ENCODE measurements around the gene TTC27. TPM values are rescaled to one million over a fixed set of nuclear protein-coding genes. Genes with fewer than 3 reads are reported as not detected.

Gene TTC27
- total RNA-seq (10 to 100 TPM in 2 of 4 donors, 1 to 10 TPM in 2; 6.5 to 10.3 (median 8.7) TPM), polyA plus RNA-seq (5.0 TPM)
- long read RNA-seq, donor 1, transcript TTC27-201 (20 exons, 2,876 nt) = major isoform, 5 of 12 reads
- long read RNA-seq, donor 1, partial matches to known transcripts = 4 of 12 reads
- long read RNA-seq, donor 1, other reads (novel, unspliced or antisense) = 3 of 12 reads
- long read RNA-seq, donor 2, partial matches to known transcripts = 3 of 10 reads
- long read RNA-seq, donor 2, other reads (novel, unspliced or antisense) = 3 of 10 reads
- long read RNA-seq, donor 3, transcript TTC27-201 (20 exons, 2,876 nt) = major isoform, 28 of 52 reads
- long read RNA-seq, donor 3, partial matches to known transcripts = 6 of 52 reads
- long read RNA-seq, donor 3, other reads (novel, unspliced or antisense) = 18 of 52 reads
- long read RNA-seq, donor 4, transcript TTC27-201 (20 exons, 2,876 nt) = major isoform, 5 of 6 reads
- long read RNA-seq, donor 4, partial matches to known transcripts = 0 of 6 reads
- long read RNA-seq, donor 4, other reads (novel, unspliced or antisense) = 1 of 6 reads

DNA sequence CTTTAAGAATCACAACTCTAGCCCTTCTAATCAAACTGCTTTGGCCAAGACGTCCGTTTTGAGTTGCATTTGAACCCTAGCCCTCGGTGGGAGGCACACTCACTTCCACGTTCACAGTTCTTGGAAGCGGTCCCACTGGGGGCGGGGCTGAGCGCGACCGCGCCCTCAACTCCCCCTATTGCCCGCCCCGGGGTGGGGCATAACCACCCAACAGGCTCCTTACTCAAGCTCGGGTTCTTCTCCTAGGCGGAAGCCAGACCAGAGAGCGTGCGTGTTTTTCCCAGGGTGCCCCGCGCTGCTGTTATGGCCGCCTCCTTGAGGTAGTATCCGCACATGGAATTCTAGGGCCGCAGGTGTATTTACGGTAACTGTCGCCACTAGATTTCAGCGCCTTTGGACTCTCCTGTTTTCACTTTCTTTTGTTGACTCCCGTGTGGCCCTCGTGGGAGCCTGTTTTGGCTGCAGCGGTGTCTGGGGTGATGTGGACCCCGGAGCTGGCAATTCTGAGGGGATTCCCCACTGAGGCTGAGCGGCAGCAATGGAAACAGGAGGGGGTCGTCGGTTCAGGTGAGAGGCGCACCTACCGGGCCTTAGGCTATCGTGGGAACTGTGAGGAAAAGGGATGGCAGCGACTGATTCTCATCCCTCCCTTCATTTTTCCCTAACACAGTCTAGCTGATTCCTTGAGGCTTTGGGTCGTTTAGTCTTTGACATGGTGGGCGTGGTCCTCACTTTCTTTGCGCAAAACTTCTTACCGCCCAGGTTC, at the start of gene TTC27:
Gene TTC27 (plus strand): TSS at position 237 of the 766 bp plus-strand sequence. CDS start 243 bp downstream, at position 480.
- peak within 1 kb of the TSS; percentile 79 for H3K27ac ChIP-seq (ENCODE audit: low read length)
- no peaks in the 10 kb centered on the region for H3K4me1 ChIP-seq (ENCODE audit: control insufficient read depth, insufficient read depth, low read length)
- no peaks in the 10 kb centered on the region for H3K27me3 ChIP-seq (ENCODE audit: control insufficient read depth, insufficient read depth)
- H3K4me3 ChIP-seq (ENCODE audit: low read length) = peak within 1 kb of the TSS; percentile 94
- intact Hi-C loops (cut with DNase I) = no loop called here
- DNase-seq (peak; percentile 96 to 98 (median 98)), ATAC-seq (peak; percentile 99 to 100)
- H3K9me3 ChIP-seq (ENCODE audit: control insufficient read depth, low read length) = no peaks in the 10 kb centered on the region
- WGBS = under 1% methylated on average over 39 of the region's 39 CpGs

DNA sequence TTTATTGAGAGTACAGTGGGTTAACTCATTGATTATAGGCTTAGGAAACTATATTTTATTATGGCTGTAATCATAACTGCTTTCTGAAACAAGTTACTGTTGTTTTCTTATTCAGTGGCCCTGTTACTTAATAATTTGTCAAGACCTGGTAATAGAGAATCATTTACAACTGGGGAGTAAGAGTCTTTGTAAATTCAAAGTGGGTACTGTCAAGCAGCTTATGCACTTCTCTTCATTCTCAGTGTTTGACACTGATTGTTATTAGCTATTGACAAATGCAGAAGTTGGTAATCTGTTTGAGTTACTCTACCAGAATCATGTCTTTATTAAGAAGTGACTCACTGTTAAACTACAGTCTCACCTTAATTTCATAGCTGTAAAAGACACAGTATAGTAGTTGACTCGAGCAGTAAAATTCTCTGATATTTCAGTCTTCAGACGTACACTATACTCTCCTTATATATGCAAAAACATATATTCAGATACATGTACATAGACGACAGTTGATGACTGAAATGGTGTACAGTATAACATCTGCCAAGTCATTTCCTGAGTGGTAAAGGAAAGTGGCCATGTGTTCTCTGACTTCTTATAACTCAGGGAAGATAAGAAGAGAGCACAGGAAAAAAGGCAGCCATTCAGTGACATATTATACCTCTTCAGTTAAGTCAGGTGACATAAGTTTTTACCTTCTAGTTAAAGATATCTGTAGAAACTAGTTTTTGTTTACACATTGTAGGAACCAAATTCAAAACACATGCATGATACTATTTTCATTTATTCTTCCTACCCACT, 36.0 kb upstream of the TTC27 start:
- H3K4me3 ChIP-seq (ENCODE audit: low read length) = no peak overlapping the region
- no peak for ATAC-seq
- no peak overlapping the region for H3K27ac ChIP-seq (ENCODE audit: low read length)
- WGBS = 56% methylated on average over 3 of the region's 3 CpGs
- H3K4me1 ChIP-seq (ENCODE audit: control insufficient read depth, insufficient read depth, low read length) = no peaks in the 10 kb centered on the region
- DNase-seq = no peak
- no peaks in the 10 kb centered on the region for H3K27me3 ChIP-seq (ENCODE audit: control insufficient read depth, insufficient read depth)
- no peaks in the 10 kb centered on the region for H3K9me3 ChIP-seq (ENCODE audit: control insufficient read depth, low read length)
- intact Hi-C loops (cut with DNase I) = no loop called here

DNA sequence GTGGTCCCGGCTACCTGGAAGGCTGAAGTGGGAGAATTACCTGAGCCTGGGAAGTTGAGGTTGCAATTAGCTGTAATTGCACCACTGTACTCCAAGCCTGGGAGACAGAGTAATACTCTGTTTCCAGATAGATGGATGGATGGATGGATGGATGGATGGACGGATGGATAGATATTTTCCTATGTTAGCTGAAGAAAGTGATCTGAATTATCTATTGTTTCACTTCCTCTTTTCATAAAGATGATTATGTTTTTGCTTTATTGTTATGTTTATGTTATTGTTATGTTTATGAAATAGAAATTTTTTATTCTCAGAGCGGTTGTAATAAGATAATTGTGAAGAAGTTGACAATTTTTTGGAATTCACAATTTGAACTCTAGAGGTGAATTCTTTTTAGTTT, 33.3 kb upstream of the TTC27 start:
- ATAC-seq = no peak

DNA sequence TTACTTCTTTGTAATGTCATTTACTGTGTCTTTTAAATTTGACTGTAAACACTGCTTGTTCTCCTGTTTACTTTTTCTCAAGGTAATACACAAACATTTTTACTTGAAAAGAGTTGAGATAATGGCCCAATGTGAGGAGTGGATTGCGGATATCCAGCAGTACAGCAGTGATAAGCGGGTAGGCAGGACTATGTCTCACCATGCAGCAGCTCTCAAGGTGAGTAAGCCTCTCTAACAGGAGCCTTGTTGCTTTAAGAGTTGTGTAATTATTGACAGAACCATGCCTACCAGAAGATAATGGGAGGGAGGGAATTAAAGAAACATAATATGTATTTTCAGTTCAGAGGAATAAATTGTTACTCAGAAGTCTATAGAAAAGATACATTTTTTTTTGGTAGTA, 16.5 kb upstream of the TTC27 start:
- 95% methylated on average over 2 of the region's 2 CpGs for WGBS
- Histone ChIP-seq H3K4me1 (ENCODE audit: control insufficient read depth, insufficient read depth, low read length) (no peaks in the 10 kb centered on the region), H3K27ac (ENCODE audit: low read length) (no peak overlapping the region), H3K9me3 (ENCODE audit: control insufficient read depth, low read length) (no peaks in the 10 kb centered on the region), H3K27me3 (ENCODE audit: control insufficient read depth, insufficient read depth) (no peaks in the 10 kb centered on the region), H3K4me3 (ENCODE audit: low read length) (no peak overlapping the region)
- intact Hi-C loops (cut with DNase I) = no loop called here
- ATAC-seq = no peak
- no peak for DNase-seq

More for the DNA sequence above, 33.3 kb upstream of the TTC27 start:
- 92% methylated on average over 3 of the region's 3 CpGs for WGBS
- intact Hi-C loops (cut with DNase I) = no loop called here
- H3K27me3 ChIP-seq (ENCODE audit: control insufficient read depth, insufficient read depth) = no peaks in the 10 kb centered on the region
- H3K4me1 ChIP-seq (ENCODE audit: control insufficient read depth, insufficient read depth, low read length) = no peaks in the 10 kb centered on the region
- no peaks in the 10 kb centered on the region for H3K9me3 ChIP-seq (ENCODE audit: control insufficient read depth, low read length)
- H3K27ac ChIP-seq (ENCODE audit: low read length) = no peak overlapping the region
- H3K4me3 ChIP-seq (ENCODE audit: low read length) = no peak overlapping the region
- no peak for DNase-seq

DNA sequence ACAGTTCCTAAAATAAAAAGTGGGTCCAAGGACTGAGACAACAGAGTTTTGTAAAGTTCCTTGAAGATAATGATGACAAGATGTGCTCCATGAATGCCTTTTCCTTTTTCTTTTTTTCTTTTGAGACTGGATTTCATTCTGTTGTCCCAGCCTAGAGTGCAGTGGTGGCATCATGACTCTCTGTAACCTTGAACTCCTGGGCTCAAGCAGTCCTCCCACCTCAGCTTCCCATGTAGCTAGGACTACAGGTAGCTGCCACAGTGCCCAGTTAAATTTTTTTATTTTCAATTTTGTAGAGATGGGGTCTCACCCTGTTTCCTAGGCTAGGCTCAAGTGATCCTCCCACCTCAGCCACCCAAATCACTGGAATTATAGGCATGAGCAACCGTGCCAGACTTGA, 16.1 kb upstream of the TTC27 start:
- Histone ChIP-seq H3K4me3 (ENCODE audit: low read length) (no peak overlapping the region), H3K27me3 (ENCODE audit: control insufficient read depth, insufficient read depth) (no peaks in the 10 kb centered on the region), H3K9me3 (ENCODE audit: control insufficient read depth, low read length) (no peaks in the 10 kb centered on the region), H3K4me1 (ENCODE audit: control insufficient read depth, insufficient read depth, low read length) (no peaks in the 10 kb centered on the region), H3K27ac (ENCODE audit: low read length) (no peak overlapping the region)
- 83% methylated on average over 1 of the region's 1 CpG for WGBS
- ATAC-seq = no peak
- DNase-seq = no peak
- intact Hi-C loops (cut with DNase I) = no loop called here

DNA sequence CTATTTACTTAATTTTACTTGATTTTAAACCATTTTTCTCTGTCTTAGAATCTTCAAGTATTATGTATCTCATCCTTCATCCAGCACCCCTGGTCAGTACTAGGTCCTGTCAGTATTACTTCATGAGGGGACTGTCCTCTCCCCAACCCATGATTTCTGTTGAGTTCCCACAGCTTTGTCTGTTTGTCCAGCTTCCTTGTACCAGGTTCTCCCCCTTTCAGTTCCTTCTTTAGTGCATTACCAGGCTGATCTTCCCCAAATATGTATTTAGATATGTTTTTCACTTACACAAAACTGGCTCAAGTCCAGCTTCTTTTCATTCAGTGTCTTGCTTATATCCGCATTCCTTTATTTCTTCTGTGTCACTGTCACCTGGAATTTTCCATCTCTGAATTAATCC, 13.8 kb upstream of the TTC27 start:
- intact Hi-C loops (cut with DNase I) = no loop called here
- ATAC-seq (no peak), DNase-seq (no peak)
- Histone ChIP-seq H3K27me3 (ENCODE audit: control insufficient read depth, insufficient read depth) (no peaks in the 10 kb centered on the region), H3K9me3 (ENCODE audit: control insufficient read depth, low read length) (no peaks in the 10 kb centered on the region), H3K4me3 (ENCODE audit: low read length) (no peak overlapping the region), H3K4me1 (ENCODE audit: control insufficient read depth, insufficient read depth, low read length) (no peaks in the 10 kb centered on the region), H3K27ac (ENCODE audit: low read length) (no peak overlapping the region)
- WGBS = 94% methylated on average over 1 of the region's 1 CpG

DNA sequence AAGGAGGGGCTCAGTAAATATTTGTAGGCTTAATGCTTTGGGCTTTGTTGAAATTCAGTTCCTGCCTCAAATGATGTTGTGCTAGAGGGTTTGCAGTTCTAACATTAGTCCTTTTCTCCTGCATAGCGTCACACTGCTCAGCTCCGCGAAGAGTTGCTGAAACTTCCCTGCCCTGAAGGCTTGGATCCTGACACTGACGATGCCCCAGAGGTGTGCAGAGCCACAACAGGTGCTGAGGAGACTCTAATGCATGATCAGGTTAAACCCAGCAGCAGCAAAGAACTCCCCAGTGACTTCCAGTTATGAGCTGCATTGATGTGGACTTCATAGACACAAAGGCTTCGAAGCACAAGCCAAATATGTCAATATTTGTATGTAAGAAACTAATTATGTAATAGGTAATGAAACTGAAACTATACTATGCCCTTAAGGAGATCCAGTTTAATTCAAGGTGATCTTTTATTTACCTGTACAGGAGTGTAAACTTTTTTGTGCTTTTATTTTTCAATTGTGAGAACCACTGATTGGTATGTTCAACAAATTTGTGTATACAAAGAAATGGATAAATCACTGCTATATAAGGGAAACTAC, 10.2 kb upstream of the TTC27 start:
- no peak overlapping the region for H3K4me3 ChIP-seq (ENCODE audit: low read length)
- no peaks in the 10 kb centered on the region for H3K9me3 ChIP-seq (ENCODE audit: control insufficient read depth, low read length)
- intact Hi-C loops (cut with DNase I) = no loop called here
- WGBS = 94% methylated on average over 5 of the region's 5 CpGs
- ATAC-seq = no peak
- no peaks in the 10 kb centered on the region for H3K4me1 ChIP-seq (ENCODE audit: control insufficient read depth, insufficient read depth, low read length)
- DNase-seq = no peak
- no peaks in the 10 kb centered on the region for H3K27me3 ChIP-seq (ENCODE audit: control insufficient read depth, insufficient read depth)
- H3K27ac ChIP-seq (ENCODE audit: low read length) = no peak overlapping the region

DNA sequence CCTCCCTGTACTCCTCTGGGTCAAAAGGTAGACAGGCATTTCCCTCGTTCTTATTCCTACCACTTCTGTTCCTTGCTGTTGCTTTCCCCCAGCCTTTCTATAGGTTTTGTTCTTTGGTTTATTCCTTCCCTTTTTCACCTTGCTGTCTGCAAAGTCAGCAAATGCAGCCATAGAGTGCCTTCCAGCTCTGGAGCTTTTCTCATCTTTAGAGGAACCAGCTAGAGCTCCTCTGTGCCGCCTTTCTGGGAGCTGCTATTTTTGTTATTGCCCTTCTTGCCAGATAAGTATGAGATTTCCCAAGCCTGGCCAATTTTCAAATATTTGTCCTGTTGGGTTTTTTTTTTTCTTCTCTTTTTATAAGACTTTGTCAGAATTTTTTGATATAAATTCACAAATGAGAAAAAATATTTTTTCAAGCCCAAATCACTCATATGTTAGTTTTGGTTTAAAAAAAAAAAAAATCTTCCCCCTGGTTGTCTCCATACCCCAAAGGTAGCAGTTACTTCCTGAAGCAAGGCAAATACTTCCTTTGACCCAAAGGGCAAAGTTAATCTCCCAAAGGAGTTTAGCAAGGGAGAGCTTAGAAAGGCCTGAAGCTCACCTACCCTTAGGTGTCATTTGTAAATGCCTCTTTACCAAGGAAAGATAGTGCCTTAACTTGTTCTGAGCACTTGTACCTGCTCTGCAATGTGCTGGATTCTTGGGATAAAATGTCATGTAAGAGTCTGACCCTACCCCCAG, 5.1 kb upstream of the TTC27 start:
- Histone ChIP-seq H3K27ac (ENCODE audit: low read length) (peak overlapping the region; percentile 26), H3K9me3 (ENCODE audit: control insufficient read depth, low read length) (no peaks in the 10 kb centered on the region), H3K27me3 (ENCODE audit: control insufficient read depth, insufficient read depth) (no peaks in the 10 kb centered on the region), H3K4me1 (ENCODE audit: control insufficient read depth, insufficient read depth, low read length) (no peaks in the 10 kb centered on the region), H3K4me3 (ENCODE audit: low read length) (no peak overlapping the region)
- WGBS = 32% methylated on average over 2 of the region's 2 CpGs
- DNase-seq = no peak
- ATAC-seq = peak in 1 of 2 donors; percentile 62
- intact Hi-C loops (cut with DNase I) = no loop called here

DNA sequence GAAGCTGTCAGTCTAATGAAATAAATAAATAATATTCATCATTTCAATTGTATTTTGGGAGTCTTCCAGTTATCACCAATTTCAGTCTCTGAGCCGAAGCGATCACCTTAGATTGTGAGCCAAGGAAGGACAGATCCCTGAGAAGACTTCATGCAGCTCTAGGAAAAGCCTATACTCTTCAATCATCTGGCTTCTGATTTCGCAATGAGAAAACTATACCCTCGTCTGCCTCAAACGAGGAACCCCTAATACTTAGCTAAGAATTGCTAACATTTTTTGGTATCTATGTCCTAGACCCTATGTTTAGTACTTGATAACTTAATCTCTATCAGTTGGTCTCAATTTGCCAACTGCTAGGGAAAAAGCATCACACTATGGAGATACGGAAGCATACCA, 4.5 kb upstream of the TTC27 start:
- no peaks in the 10 kb centered on the region for H3K4me1 ChIP-seq (ENCODE audit: control insufficient read depth, insufficient read depth, low read length)
- no peak for DNase-seq
- WGBS = 79% methylated on average over 6 of the region's 6 CpGs
- H3K27me3 ChIP-seq (ENCODE audit: control insufficient read depth, insufficient read depth) = no peaks in the 10 kb centered on the region
- intact Hi-C loops (cut with DNase I) = no loop called here
- H3K27ac ChIP-seq (ENCODE audit: low read length) = no peak overlapping the region
- no peak for ATAC-seq
- no peaks in the 10 kb centered on the region for H3K9me3 ChIP-seq (ENCODE audit: control insufficient read depth, low read length)
- no peak overlapping the region for H3K4me3 ChIP-seq (ENCODE audit: low read length)

DNA sequence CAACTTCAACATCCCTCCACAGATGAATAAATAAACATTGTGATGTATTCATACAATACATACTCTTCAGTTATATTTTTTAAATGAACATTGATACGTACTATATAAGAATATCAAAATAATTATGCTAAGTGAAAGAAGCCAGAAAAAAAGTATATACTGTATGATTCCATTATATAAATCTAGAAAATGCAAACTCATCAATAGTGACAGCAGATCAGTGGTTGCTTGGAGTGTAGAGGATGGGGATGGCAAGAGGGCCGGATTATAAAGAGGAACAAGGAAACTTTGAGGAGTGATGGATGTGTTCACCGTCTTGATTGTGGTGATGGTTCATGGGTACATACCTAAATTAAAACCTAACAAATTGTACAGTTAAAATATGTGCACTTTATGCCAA, 3.0 kb upstream of the TTC27 start:
- H3K27me3 ChIP-seq (ENCODE audit: control insufficient read depth, insufficient read depth) = no peaks in the 10 kb centered on the region
- no peak for ATAC-seq
- 83% methylated on average over 3 of the region's 3 CpGs for WGBS
- H3K4me3 ChIP-seq (ENCODE audit: low read length) = no peak overlapping the region
- DNase-seq = no peak
- no peaks in the 10 kb centered on the region for H3K9me3 ChIP-seq (ENCODE audit: control insufficient read depth, low read length)
- no peak overlapping the region for H3K27ac ChIP-seq (ENCODE audit: low read length)
- no peaks in the 10 kb centered on the region for H3K4me1 ChIP-seq (ENCODE audit: control insufficient read depth, insufficient read depth, low read length)
- intact Hi-C loops (cut with DNase I) = no loop called here

Measured in right cardiac atrium (tissue), 5 donors.